GM19099 (cell line): ENCODE results near the gene LBX1.

Source experiments
- POLR2A ChIP-seq: IDR thresholded peaks from 3 replicates; pipeline ENCODE4 v1.6.1; 2011; ENCODE audit warnings: low read depth; ENCODE audit not compliant: insufficient read length; ENCODE audit errors: extremely low read depth

LBX1 gene

GRCh38 chr10:101231912-101232689, 2.8 kb upstream of the LBX1 start:
- no peak for TF ChIP-seq POLR2A

- TF ChIP-seq POLR2A: no peak
Observed at GRCh38 chr10:101231092-101231491, 1.8 kb upstream of the LBX1 start.

- no peak for TF ChIP-seq POLR2A
Observed at GRCh38 chr10:101230183-101230917, 1.1 kb upstream of the LBX1 start.

- no peak for TF ChIP-seq POLR2A
Observed at GRCh38 chr10:101228966-101229265, 347 bp downstream of the LBX1 start.

GRCh38 chr10:101228153-101228965, 904 bp downstream of the LBX1 start:
- TF ChIP-seq POLR2A: no peak

- no peak for TF ChIP-seq POLR2A
Observed at GRCh38 chr10:101227429-101228152, 1.7 kb downstream of the LBX1 start.

GRCh38 chr10:101226491-101227428, 2.5 kb downstream of the LBX1 start:
- TF ChIP-seq POLR2A: no peak

- TF ChIP-seq POLR2A: no peak
Observed at GRCh38 chr10:101225846-101226421, 3.3 kb downstream of the LBX1 start.

- no peak for TF ChIP-seq POLR2A
Observed at GRCh38 chr10:101224910-101225823, 4.1 kb downstream of the LBX1 start.

GRCh38 chr10:101224060-101224909, 5.0 kb downstream of the LBX1 start:
- TF ChIP-seq POLR2A: no peak

- TF ChIP-seq POLR2A: no peak
Observed at GRCh38 chr10:101223274-101224059, 5.8 kb downstream of the LBX1 start.
